ENCODE results near the gene STAMBP. TPM values are rescaled to one million over a fixed set of nuclear protein-coding genes. Genes with fewer than 3 reads are reported as not detected.

Gene STAMBP
- total and polyA plus RNA-seq, 2 of the 13 experiments (the other 11 are each of a cell fraction or from before 2014, with no cell fraction given), result 49.6 to 53.2 TPM

DNA sequence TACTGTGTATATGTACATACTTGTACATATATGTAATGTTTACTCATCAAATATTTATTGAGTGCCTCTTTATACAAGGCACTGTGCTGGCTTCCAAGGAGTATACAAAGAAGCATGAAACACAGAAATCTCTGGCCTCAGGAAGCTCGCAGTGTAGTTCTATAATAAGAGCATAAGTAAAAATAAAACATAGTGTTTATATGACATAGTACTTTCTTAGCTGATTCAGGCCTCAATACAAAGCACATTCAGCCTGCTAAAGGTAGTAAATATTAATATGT, 13.9 kb downstream of the STAMBP start (continued):
- TF ChIP-seq, protein P1, sequence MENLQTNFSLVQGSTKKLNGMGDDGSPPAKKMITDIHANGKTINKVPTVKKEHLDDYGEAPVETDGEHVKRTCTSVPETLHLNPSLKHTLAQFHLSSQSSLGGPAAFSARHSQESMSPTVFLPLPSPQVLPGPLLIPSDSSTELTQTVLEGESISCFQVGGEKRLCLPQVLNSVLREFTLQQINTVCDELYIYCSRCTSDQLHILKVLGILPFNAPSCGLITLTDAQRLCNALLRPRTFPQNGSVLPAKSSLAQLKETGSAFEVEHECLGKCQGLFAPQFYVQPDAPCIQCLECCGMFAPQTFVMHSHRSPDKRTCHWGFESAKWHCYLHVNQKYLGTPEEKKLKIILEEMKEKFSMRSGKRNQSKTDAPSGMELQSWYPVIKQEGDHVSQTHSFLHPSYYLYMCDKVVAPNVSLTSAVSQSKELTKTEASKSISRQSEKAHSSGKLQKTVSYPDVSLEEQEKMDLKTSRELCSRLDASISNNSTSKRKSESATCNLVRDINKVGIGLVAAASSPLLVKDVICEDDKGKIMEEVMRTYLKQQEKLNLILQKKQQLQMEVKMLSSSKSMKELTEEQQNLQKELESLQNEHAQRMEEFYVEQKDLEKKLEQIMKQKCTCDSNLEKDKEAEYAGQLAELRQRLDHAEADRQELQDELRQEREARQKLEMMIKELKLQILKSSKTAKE (CRISPR knock-in tag; IDR thresholded peaks at IDR 0.05; ENCODE audit: borderline replicate concordance), result no peak
- TF ChIP-seq ZNF883 (CRISPR knock-in tag; IDR thresholded peaks at IDR 0.05; ENCODE audit: not compliant biosample characterization) (no peak), ZKSCAN5 (CRISPR knock-in tag; IDR thresholded peaks at IDR 0.05) (no peak), TAF1 (CRISPR knock-in tag; IDR thresholded peaks at IDR 0.05) (no peak), FOXO1 (CRISPR knock-in tag; IDR thresholded peaks at IDR 0.05) (no peak), SIX1 (CRISPR knock-in tag; IDR thresholded peaks at IDR 0.05; ENCODE audit: borderline replicate concordance) (no peak), ZBTB1 (CRISPR knock-in tag; IDR thresholded peaks at IDR 0.05; ENCODE audit: borderline replicate concordance) (no peak), SETDB1 (CRISPR knock-in tag; IDR thresholded peaks at IDR 0.05; ENCODE audit: borderline replicate concordance) (no peak), YEATS2 (CRISPR knock-in tag; IDR thresholded peaks at IDR 0.05; ENCODE audit: borderline replicate concordance) (0 out of 2 replicates have a peak, but pooled peaks have one; percentile 42), YEATS4 (CRISPR knock-in tag; IDR thresholded peaks at IDR 0.05; ENCODE audit: borderline replicate concordance) (no peak), THAP11 (CRISPR knock-in tag; IDR thresholded peaks at IDR 0.05) (no peak), TOPORS (CRISPR knock-in tag; IDR thresholded peaks at IDR 0.05) (no peak), ARID5B (CRISPR knock-in tag; IDR thresholded peaks at IDR 0.05) (0 out of 2 replicates have a peak, but pooled peaks have one; percentile 28), GPN1 (CRISPR knock-in tag; IDR thresholded peaks at IDR 0.05; ENCODE audit: borderline replicate concordance) (no peak), ZNF367 (CRISPR knock-in tag; IDR thresholded peaks at IDR 0.05; ENCODE audit: borderline replicate concordance) (no peak), ZFYVE20 (CRISPR knock-in tag; IDR thresholded peaks at IDR 0.05; ENCODE audit: borderline replicate concordance, low read depth) (no peak), STAT5B (CRISPR knock-in tag; IDR thresholded peaks at IDR 0.05) (no peak), NR2F2 (IDR thresholded peaks at IDR 0.05; ENCODE audit: borderline replicate concordance, low read depth) (no peak), TBX2 (CRISPR knock-in tag; IDR thresholded peaks at IDR 0.05; ENCODE audit: borderline replicate concordance) (no peak), HNRNPUL1 (IDR thresholded peaks at IDR 0.05; ENCODE audit: low read depth, low read length) (no peak), NR2F6 (IDR thresholded peaks at IDR 0.05) (no peak), NR2F6 (CRISPR knock-in tag; IDR thresholded peaks at IDR 0.05) (no peak), ZNF256 (CRISPR knock-in tag; conservative IDR thresholded peaks at IDR 0.05) (no peak), HMG20A (CRISPR knock-in tag; IDR thresholded peaks at IDR 0.05; ENCODE audit: borderline replicate concordance) (no peak), LBX2 (CRISPR knock-in tag; IDR thresholded peaks at IDR 0.05; ENCODE audit: borderline replicate concordance) (no peak)
- TF ChIP-seq, protein P2, sequence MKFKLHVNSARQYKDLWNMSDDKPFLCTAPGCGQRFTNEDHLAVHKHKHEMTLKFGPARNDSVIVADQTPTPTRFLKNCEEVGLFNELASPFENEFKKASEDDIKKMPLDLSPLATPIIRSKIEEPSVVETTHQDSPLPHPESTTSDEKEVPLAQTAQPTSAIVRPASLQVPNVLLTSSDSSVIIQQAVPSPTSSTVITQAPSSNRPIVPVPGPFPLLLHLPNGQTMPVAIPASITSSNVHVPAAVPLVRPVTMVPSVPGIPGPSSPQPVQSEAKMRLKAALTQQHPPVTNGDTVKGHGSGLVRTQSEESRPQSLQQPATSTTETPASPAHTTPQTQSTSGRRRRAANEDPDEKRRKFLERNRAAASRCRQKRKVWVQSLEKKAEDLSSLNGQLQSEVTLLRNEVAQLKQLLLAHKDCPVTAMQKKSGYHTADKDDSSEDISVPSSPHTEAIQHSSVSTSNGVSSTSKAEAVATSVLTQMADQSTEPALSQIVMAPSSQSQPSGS (CRISPR knock-in tag; IDR thresholded peaks at IDR 0.05), result no peak
